Vagina (tissue), 2 donors: ENCODE measurements around the gene PDCD1.

Source experiments
- CTCF ChIP-seq, 3 experiments: fragments of 450-650 bp in 2 of 3; fragments of 200-600 bp in 1 of 3; sonication (generic) in 1 of 3; IDR thresholded peaks; one replicate each; pipeline ENCODE4 v1.5.1; 2017 to 2019; ENCODE audit warnings: antibody characterized with exemption in 3 of 3, mild to moderate bottlenecking in 2 of 3, moderate library complexity in 2 of 3
- POLR2AphosphoS5 ChIP-seq, 2 donors: sonication (generic); formaldehyde crosslinking; IDR thresholded peaks; one replicate each; pipeline ENCODE4 v1.9.0; 2017; ENCODE audit warnings: antibody characterized with exemption in 2 of 2, mild to moderate bottlenecking in 2 of 2, low read depth in 1 of 2; ENCODE audit not compliant: insufficient read depth in 1 of 2

GRCh38 chr2:241905716-241906377 lies 47.2 kb upstream of the PDCD1 start:
- TF ChIP-seq POLR2AphosphoS5 (IDR thresholded peaks at IDR 0.05; ENCODE audit: insufficient read depth in 1 of 2, low read depth in 1 of 2) (no peak), CTCF (IDR thresholded peaks at IDR 0.05) (no peak)
